Naive B cell (primary cell): ENCODE measurements around the gene GIMAP2. TPM values are rescaled to one million over a fixed set of nuclear protein-coding genes. Genes with fewer than 3 reads are reported as not detected.

Source experiments
- ATAC-seq, 2 donors: fragments of 150-1000 bp; cut with Tn5 transposase; 2 replicates each; pipeline ENCODE4 v1.10.0; 2021; ENCODE audit warnings: low read depth in 2 of 2, mild to moderate bottlenecking in 2 of 2, moderate library complexity in 2 of 2
- DNase-seq: peaks from one replicate; pipeline ENCODE4 v3.0.0; 2022
- H3K27ac Mint-ChIP-seq, 6 donors: one replicate each; pipeline ENCODE4 v1.8.0; 2020 to 2022; ENCODE audit warnings: mild to moderate bottlenecking in 6 of 6, mixed read lengths in 6 of 6, moderate library complexity in 5 of 6, inconsistent platforms in 2 of 6
- H3K27me3 Mint-ChIP-seq, 3 donors: one replicate each; pipeline ENCODE4 v1.8.0; 2021 to 2022; ENCODE audit warnings: mixed read lengths in 3 of 3, mild to moderate bottlenecking in 1 of 3
- H3K36me3 Mint-ChIP-seq, 2 donors: one replicate each; pipeline ENCODE4 v1.8.0; 2020 to 2022; ENCODE audit warnings: mixed read lengths in 2 of 2, inconsistent platforms in 1 of 2, mild to moderate bottlenecking in 1 of 2
- H3K4me1 Mint-ChIP-seq, 3 donors: one replicate each; pipeline ENCODE4 v1.8.0; 2020 to 2022; ENCODE audit warnings: mixed read lengths in 3 of 3, inconsistent platforms in 1 of 3, mild to moderate bottlenecking in 1 of 3, moderate library complexity in 1 of 3
- H3K4me3 Mint-ChIP-seq, 8 donors: one replicate each; pipeline ENCODE4 v1.8.0; 2020 to 2022; ENCODE audit warnings: mild to moderate bottlenecking in 8 of 8, mixed read lengths in 8 of 8, moderate library complexity in 8 of 8, inconsistent platforms in 2 of 8
- H3K9me3 Mint-ChIP-seq, 7 donors: one replicate each; pipeline ENCODE4 v1.8.0; 2020 to 2022; ENCODE audit warnings: mixed read lengths in 7 of 7, mild to moderate bottlenecking in 5 of 7, inconsistent platforms in 2 of 7, moderate library complexity in 1 of 7
- polyA plus RNA-seq, 6 donors: library from polyadenylated mRNA; unstranded; fragments of 300-500 nt; fragmentation: Illumina TruSeq; gene quantifications; one replicate each; pipeline ENCODE4 v1.2.3, GENCODE V29; 2021; ENCODE audit warnings: low read depth in 6 of 6

The GIMAP2 gene
- polyA plus RNA-seq, 6 donors from 2014 or later = 8.2 to 40.4 (median 14.0) TPM

GRCh38 chr7:150728011-150728410 is 42.5 kb downstream of the GIMAP2 start:
- peaks cover 0 to 7% of the 10 kb centered on the region in 2 donors for H3K36me3 Mint-ChIP-seq
- H3K4me1 Mint-ChIP-seq = no peaks in the 10 kb centered on the region
- DNase-seq = no peak
- ATAC-seq = no peak
- H3K27me3 Mint-ChIP-seq = peaks cover 0 to 6% (median 4%) of the 10 kb centered on the region in 3 donors
- peaks cover 10 to 29% (median 18%) of the 10 kb centered on the region in 7 donors for H3K9me3 Mint-ChIP-seq
- H3K4me3 Mint-ChIP-seq = no peak overlapping the region
- no peak overlapping the region for H3K27ac Mint-ChIP-seq

- H3K27ac Mint-ChIP-seq = no peak overlapping the region
- peaks cover 10 to 29% (median 18%) of the 10 kb centered on the region in 7 donors for H3K9me3 Mint-ChIP-seq
- DNase-seq = no peak
- H3K4me1 Mint-ChIP-seq = no peaks in the 10 kb centered on the region
- no peak for ATAC-seq
- H3K36me3 Mint-ChIP-seq = peaks cover 0 to 7% of the 10 kb centered on the region in 2 donors
- no peak overlapping the region for H3K4me3 Mint-ChIP-seq
- H3K27me3 Mint-ChIP-seq = peaks cover 0 to 6% (median 4%) of the 10 kb centered on the region in 3 donors
Observed at GRCh38 chr7:150728609-150729008, 43.1 kb downstream of the GIMAP2 start.

- Mint-ChIP-seq H3K36me3 (peaks cover 0 to 7% of the 10 kb centered on the region in 2 donors), H3K9me3 (peaks cover 9 to 22% (median 14%) of the 10 kb centered on the region in 7 donors), H3K27me3 (peaks cover 6 to 13% (median 9%) of the 10 kb centered on the region in 3 donors), H3K4me1 (no peaks in the 10 kb centered on the region), H3K27ac (no peak overlapping the region), H3K4me3 (no peak overlapping the region)
- ATAC-seq (no peak), DNase-seq (no peak)
Observed at GRCh38 chr7:150731916-150732315, 46.4 kb downstream of the GIMAP2 start.

- peaks cover 0 to under 1% of the 10 kb centered on the region in 2 donors for H3K36me3 Mint-ChIP-seq
- H3K27ac Mint-ChIP-seq = no peak overlapping the region
- H3K27me3 Mint-ChIP-seq = peaks cover 6 to 9% (median 8%) of the 10 kb centered on the region in 3 donors
- H3K4me3 Mint-ChIP-seq = no peak overlapping the region
- peaks cover 3 to 8% (median 6%) of the 10 kb centered on the region in 3 donors for H3K4me1 Mint-ChIP-seq
- DNase-seq = no peak
- ATAC-seq = no peak
- peaks cover 4 to 12% (median 8%) of the 10 kb centered on the region in 7 donors for H3K9me3 Mint-ChIP-seq
Observed at GRCh38 chr7:150732786-150733481, 47.4 kb downstream of the GIMAP2 start.

- DNase-seq = no peak
Observed at GRCh38 chr7:150733482-150734095, 48.1 kb downstream of the GIMAP2 start.

GRCh38 chr7:150734254-150734653 is 48.7 kb downstream of the GIMAP2 start:
- H3K36me3 Mint-ChIP-seq = no peaks in the 10 kb centered on the region
- H3K4me1 Mint-ChIP-seq = peaks cover 3 to 8% (median 6%) of the 10 kb centered on the region in 3 donors
- H3K27ac Mint-ChIP-seq = no peak overlapping the region
- DNase-seq = no peak
- H3K4me3 Mint-ChIP-seq = peak overlapping the region in 1 of 8 donors; percentile 20
- peaks cover 0 to 4% (median 0%) of the 10 kb centered on the region in 7 donors for H3K9me3 Mint-ChIP-seq
- peaks cover 13 to 16% (median 16%) of the 10 kb centered on the region in 3 donors for H3K27me3 Mint-ChIP-seq
- no peak for ATAC-seq

More at GRCh38 chr7:150733482-150734095, 48.1 kb downstream of the GIMAP2 start:
- H3K36me3 Mint-ChIP-seq = no peaks in the 10 kb centered on the region
- no peak overlapping the region for H3K27ac Mint-ChIP-seq
- H3K9me3 Mint-ChIP-seq = peaks cover 2 to 5% (median 4%) of the 10 kb centered on the region in 7 donors
- H3K4me3 Mint-ChIP-seq = no peak overlapping the region
- H3K4me1 Mint-ChIP-seq = peaks cover 3 to 8% (median 6%) of the 10 kb centered on the region in 3 donors
- no peak for ATAC-seq
- peaks cover 11 to 12% (median 11%) of the 10 kb centered on the region in 3 donors for H3K27me3 Mint-ChIP-seq

GRCh38 chr7:150735596-150736358 is 50.3 kb downstream of the GIMAP2 start:
- no peak overlapping the region for H3K27ac Mint-ChIP-seq
- no peak overlapping the region for H3K4me3 Mint-ChIP-seq
- DNase-seq = no peak
- H3K4me1 Mint-ChIP-seq = peaks cover 3 to 8% (median 6%) of the 10 kb centered on the region in 3 donors
- ATAC-seq = no peak
- peaks cover 17 to 22% (median 20%) of the 10 kb centered on the region in 3 donors for H3K27me3 Mint-ChIP-seq
- peaks cover 0 to 8% (median 0%) of the 10 kb centered on the region in 7 donors for H3K9me3 Mint-ChIP-seq
- no peaks in the 10 kb centered on the region for H3K36me3 Mint-ChIP-seq

GRCh38 chr7:150736864-150737263 is 51.4 kb downstream of the GIMAP2 start:
- H3K27me3 Mint-ChIP-seq = peaks cover 18 to 30% (median 21%) of the 10 kb centered on the region in 3 donors
- H3K36me3 Mint-ChIP-seq = no peaks in the 10 kb centered on the region
- ATAC-seq (no peak), DNase-seq (no peak)
- peaks cover 0 to 11% (median 0%) of the 10 kb centered on the region in 7 donors for H3K9me3 Mint-ChIP-seq
- peaks cover 3 to 8% (median 6%) of the 10 kb centered on the region in 3 donors for H3K4me1 Mint-ChIP-seq
- H3K4me3 Mint-ChIP-seq = peak overlapping the region in 4 of 8 donors; percentile 60 to 70 (median 63)
- H3K27ac Mint-ChIP-seq = peak overlapping the region in 1 of 6 donors; percentile 54

GRCh38 chr7:150737265-150738055 is 52.0 kb downstream of the GIMAP2 start, which contains the start of gene GIMAP5:
Gene GIMAP5 (plus strand): TSS chr7:150737418. CDS start chr7:150740885, 3,467 bp downstream.
- peaks cover 24 to 36% (median 24%) of the 10 kb centered on the region in 3 donors for H3K27me3 Mint-ChIP-seq
- H3K27ac Mint-ChIP-seq = peak within 1 kb of the TSS in 5 of 6 donors; percentile 26 to 54 (median 47)
- ATAC-seq (no peak), DNase-seq (no peak)
- H3K36me3 Mint-ChIP-seq = no peaks in the 10 kb centered on the region
- H3K9me3 Mint-ChIP-seq = peaks cover 0 to 11% (median 0%) of the 10 kb centered on the region in 7 donors
- peak within 1 kb of the TSS in 5 of 8 donors; percentile 60 to 70 (median 61) for H3K4me3 Mint-ChIP-seq
- H3K4me1 Mint-ChIP-seq = peaks cover 3 to 8% (median 6%) of the 10 kb centered on the region in 3 donors

GRCh38 chr7:150738092-150738491 is 52.6 kb downstream of the GIMAP2 start:
- ATAC-seq = no peak
- Mint-ChIP-seq H3K27ac (peak overlapping the region in 2 of 6 donors; percentile 29 to 47), H3K4me1 (peaks cover 3 to 8% (median 6%) of the 10 kb centered on the region in 3 donors)

GRCh38 chr7:150738591-150739001 is 53.1 kb downstream of the GIMAP2 start:
- H3K36me3 Mint-ChIP-seq = no peaks in the 10 kb centered on the region
- peak overlapping the region in 1 of 8 donors; percentile 0 for H3K4me3 Mint-ChIP-seq
- peaks cover 24 to 40% (median 31%) of the 10 kb centered on the region in 3 donors for H3K27me3 Mint-ChIP-seq
- no peak for ATAC-seq
- H3K4me1 Mint-ChIP-seq = peaks cover 3 to 8% (median 6%) of the 10 kb centered on the region in 3 donors
- peak overlapping the region in 1 of 6 donors; percentile 16 for H3K27ac Mint-ChIP-seq
- no peak for DNase-seq
- peaks cover 0 to 11% (median 0%) of the 10 kb centered on the region in 7 donors for H3K9me3 Mint-ChIP-seq

More at GRCh38 chr7:150738092-150738491, 52.6 kb downstream of the GIMAP2 start:
- no peak for DNase-seq
- peak overlapping the region in 3 of 8 donors; percentile 61 to 70 (median 65) for H3K4me3 Mint-ChIP-seq
- H3K9me3 Mint-ChIP-seq = peaks cover 0 to 11% (median 0%) of the 10 kb centered on the region in 7 donors
- no peaks in the 10 kb centered on the region for H3K36me3 Mint-ChIP-seq
- H3K27me3 Mint-ChIP-seq = peaks cover 24 to 40% (median 30%) of the 10 kb centered on the region in 3 donors

- Mint-ChIP-seq H3K4me3 (no peak overlapping the region), H3K36me3 (no peaks in the 10 kb centered on the region), H3K27ac (no peak overlapping the region), H3K9me3 (peaks cover 0 to 11% (median 0%) of the 10 kb centered on the region in 7 donors), H3K4me1 (peaks cover 3 to 8% (median 6%) of the 10 kb centered on the region in 3 donors), H3K27me3 (peaks cover 24 to 40% (median 31%) of the 10 kb centered on the region in 3 donors)
- ATAC-seq (no peak), DNase-seq (no peak)
Observed at GRCh38 chr7:150739033-150739432, 53.5 kb downstream of the GIMAP2 start.
